Activated CD4-positive, alpha-beta T cell treated with anti-CD3 and anti-CD28 coated beads, Interleukin-2, amount 50 U/mL, for 24 hours (primary cell): ENCODE results near the gene TGM1.
"Not testable (repeated sequence)": the region's sequence is repeated elsewhere in the genome, so short reads cannot be mapped to it uniquely, and the experiment has no call there.

Source experiments
- DNase-seq, 2 donors: peaks; one replicate each; pipeline ENCODE4 v3.0.0-alpha.2; 2020; ENCODE audit warnings: low read depth in 1 of 2, low spot score in 1 of 2

The TGM1 gene

GRCh38 chr14:24255438-24255837 lies 7.5 kb downstream of the TGM1 start:
- no peak for DNase-seq

GRCh38 chr14:24254630-24255392 lies 8.2 kb downstream of the TGM1 start:
- DNase-seq, result no peak

GRCh38 chr14:24253936-24254335 lies 9.0 kb downstream of the TGM1 start:
- no peak for DNase-seq

- no peak for DNase-seq
These were observed 10.5 kb downstream of the TGM1 start for GRCh38 chr14:24252289-24253124.

- DNase-seq, result no peak
These were observed 11.1 kb downstream of the TGM1 start for GRCh38 chr14:24251880-24252288.

GRCh38 chr14:24250354-24250753 lies 12.6 kb downstream of the TGM1 start:
- DNase-seq, result no peak

GRCh38 chr14:24249230-24250021 lies 13.6 kb downstream of the TGM1 start:
- DNase-seq, result no peak

GRCh38 chr14:24247422-24247821 lies 15.6 kb downstream of the TGM1 start:
- no peak for DNase-seq

GRCh38 chr14:24246765-24247212 lies 16.2 kb downstream of the TGM1 start:
- peak in 1 of 2 donors; percentile 19 for DNase-seq

- not testable (repeated sequence) for DNase-seq
These were observed 17.6 kb downstream of the TGM1 start for GRCh38 chr14:24245350-24245749.

- DNase-seq, result no peak
These were observed 19.6 kb downstream of the TGM1 start for GRCh38 chr14:24243336-24243836.

GRCh38 chr14:24241829-24242443 lies 21.0 kb downstream of the TGM1 start:
- DNase-seq, result peak in 1 of 2 donors; percentile 91

GRCh38 chr14:24240110-24240918 lies 22.7 kb downstream of the TGM1 start:
- no peak for DNase-seq

- DNase-seq, result no peak
These were observed 24.4 kb downstream of the TGM1 start for GRCh38 chr14:24238527-24239037.

GRCh38 chr14:24238123-24238522 lies 24.9 kb downstream of the TGM1 start:
- DNase-seq, result no peak

- no peak for DNase-seq
These were observed 25.5 kb downstream of the TGM1 start for GRCh38 chr14:24237463-24237955.

- no peak for DNase-seq
These were observed 26.1 kb downstream of the TGM1 start for GRCh38 chr14:24236689-24237462.

GRCh38 chr14:24235804-24236688 lies 26.9 kb downstream of the TGM1 start:
- DNase-seq, result no peak
